Activated naive CD8-positive, alpha-beta T cell (primary cell): ENCODE measurements around the gene KRT76.

ENCODE experiments used
- H3K27ac Mint-ChIP-seq: one replicate; pipeline ENCODE4 v1.8.0; 2021; ENCODE audit warnings: mixed read lengths
- H3K27me3 Mint-ChIP-seq: one replicate; pipeline ENCODE4 v1.8.0; 2021; ENCODE audit warnings: mixed read lengths
- H3K36me3 Mint-ChIP-seq: one replicate; pipeline ENCODE4 v1.8.0; 2021; ENCODE audit warnings: mixed read lengths
- H3K4me1 Mint-ChIP-seq: one replicate; pipeline ENCODE4 v1.8.0; 2021; ENCODE audit warnings: low read depth, mixed read lengths
- H3K4me3 Mint-ChIP-seq: one replicate; pipeline ENCODE4 v1.8.0; 2021; ENCODE audit warnings: mild to moderate bottlenecking, mixed read lengths
- H3K9me3 Mint-ChIP-seq: one replicate; pipeline ENCODE4 v1.8.0; 2021; ENCODE audit warnings: low read depth, mixed read lengths

KRT76 gene

GRCh38 chr12:52729147-52729546, 48.0 kb downstream of the KRT76 start:
- H3K27me3 Mint-ChIP-seq, result no peaks in the 10 kb centered on the region
- no peak overlapping the region for H3K4me3 Mint-ChIP-seq
- H3K27ac Mint-ChIP-seq, result no peak overlapping the region
- H3K9me3 Mint-ChIP-seq, result no peaks in the 10 kb centered on the region
- no peaks in the 10 kb centered on the region for H3K36me3 Mint-ChIP-seq
- H3K4me1 Mint-ChIP-seq, result no peaks in the 10 kb centered on the region

GRCh38 chr12:52728374-52728773, 48.8 kb downstream of the KRT76 start:
- Mint-ChIP-seq H3K27me3 (no peaks in the 10 kb centered on the region), H3K4me3 (no peak overlapping the region), H3K4me1 (no peaks in the 10 kb centered on the region), H3K36me3 (no peaks in the 10 kb centered on the region), H3K27ac (no peak overlapping the region), H3K9me3 (no peaks in the 10 kb centered on the region)

DNA sequence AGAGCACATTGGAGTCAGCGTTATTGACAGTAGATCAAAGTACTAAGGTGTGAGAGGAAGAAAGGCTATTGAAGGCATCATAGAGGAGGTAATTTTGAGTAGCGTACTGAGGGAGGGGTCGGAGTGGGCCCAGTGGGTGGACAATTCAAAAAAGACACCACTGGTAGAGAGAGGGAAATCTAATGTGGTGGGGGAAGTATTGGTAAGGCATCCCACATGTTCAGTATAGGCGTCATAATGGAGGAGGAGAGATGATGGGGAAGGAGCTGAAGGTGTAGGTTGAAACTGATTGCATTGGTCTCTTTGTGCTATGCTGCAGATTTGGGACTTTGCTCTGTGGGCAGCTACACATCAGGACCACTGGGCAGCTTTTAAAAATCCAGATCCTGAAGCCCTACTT, 50.1 kb downstream of the KRT76 start:
- no peak overlapping the region for H3K27ac Mint-ChIP-seq
- H3K9me3 Mint-ChIP-seq, result no peaks in the 10 kb centered on the region
- no peaks in the 10 kb centered on the region for H3K27me3 Mint-ChIP-seq
- no peaks in the 10 kb centered on the region for H3K36me3 Mint-ChIP-seq
- no peaks in the 10 kb centered on the region for H3K4me1 Mint-ChIP-seq
- no peak overlapping the region for H3K4me3 Mint-ChIP-seq

- H3K27ac Mint-ChIP-seq, result no peak overlapping the region
- H3K4me1 Mint-ChIP-seq, result no peaks in the 10 kb centered on the region
- H3K9me3 Mint-ChIP-seq, result no peaks in the 10 kb centered on the region
- no peaks in the 10 kb centered on the region for H3K27me3 Mint-ChIP-seq
- no peaks in the 10 kb centered on the region for H3K36me3 Mint-ChIP-seq
- H3K4me3 Mint-ChIP-seq, result no peak overlapping the region
Observed at GRCh38 chr12:52726451-52726850, 50.7 kb downstream of the KRT76 start.

DNA sequence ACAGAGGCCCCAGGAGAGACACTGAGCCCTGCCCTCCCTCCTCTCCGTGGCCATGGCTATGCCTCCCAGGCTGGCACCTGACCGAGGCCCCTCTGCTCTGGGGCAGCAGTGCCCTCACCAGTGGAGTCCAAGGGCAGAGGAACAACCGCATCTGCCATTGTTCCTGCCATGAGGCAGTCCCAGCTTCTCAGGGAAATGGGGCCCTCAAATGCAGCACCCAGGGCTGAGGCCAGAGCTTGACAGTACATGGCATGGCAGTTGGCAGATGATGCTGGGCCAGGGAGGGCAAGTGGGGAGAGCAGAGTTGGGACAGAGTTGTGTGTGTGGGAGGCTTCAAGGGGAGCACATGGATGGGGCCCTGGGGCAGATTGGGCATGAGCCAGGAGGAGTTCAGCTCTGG, 52.8 kb downstream of the KRT76 start:
- no peaks in the 10 kb centered on the region for H3K4me1 Mint-ChIP-seq
- H3K27ac Mint-ChIP-seq, result no peak overlapping the region
- H3K36me3 Mint-ChIP-seq, result no peaks in the 10 kb centered on the region
- no peaks in the 10 kb centered on the region for H3K27me3 Mint-ChIP-seq
- no peak overlapping the region for H3K4me3 Mint-ChIP-seq
- H3K9me3 Mint-ChIP-seq, result no peaks in the 10 kb centered on the region

DNA sequence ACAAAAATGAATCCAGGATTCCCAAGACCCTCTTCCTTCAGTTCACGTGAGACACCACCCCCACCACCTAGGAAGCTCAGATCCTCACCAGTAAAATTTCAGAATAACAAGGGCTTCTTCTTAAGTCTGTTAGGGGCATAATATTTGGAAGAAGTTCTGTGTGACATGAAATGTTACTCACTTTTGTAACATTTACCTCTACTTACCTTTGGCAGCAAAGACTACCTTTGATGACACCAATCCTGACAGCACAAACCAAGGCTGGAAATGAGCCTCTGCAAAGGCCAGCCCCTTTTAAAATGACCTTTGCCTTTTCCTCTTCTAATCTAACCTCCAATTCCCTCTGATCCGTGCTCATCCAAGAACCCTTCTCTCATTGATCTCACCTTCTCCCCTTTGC, 54.5 kb downstream of the KRT76 start:
- Mint-ChIP-seq H3K9me3 (no peaks in the 10 kb centered on the region), H3K36me3 (no peaks in the 10 kb centered on the region), H3K4me3 (no peak overlapping the region), H3K27ac (no peak overlapping the region), H3K27me3 (no peaks in the 10 kb centered on the region), H3K4me1 (no peaks in the 10 kb centered on the region)

GRCh38 chr12:52721838-52722470, 55.2 kb downstream of the KRT76 start:
- Mint-ChIP-seq H3K36me3 (no peaks in the 10 kb centered on the region), H3K27me3 (no peaks in the 10 kb centered on the region), H3K27ac (no peak overlapping the region), H3K9me3 (no peaks in the 10 kb centered on the region), H3K4me3 (no peak overlapping the region), H3K4me1 (no peaks in the 10 kb centered on the region)

DNA sequence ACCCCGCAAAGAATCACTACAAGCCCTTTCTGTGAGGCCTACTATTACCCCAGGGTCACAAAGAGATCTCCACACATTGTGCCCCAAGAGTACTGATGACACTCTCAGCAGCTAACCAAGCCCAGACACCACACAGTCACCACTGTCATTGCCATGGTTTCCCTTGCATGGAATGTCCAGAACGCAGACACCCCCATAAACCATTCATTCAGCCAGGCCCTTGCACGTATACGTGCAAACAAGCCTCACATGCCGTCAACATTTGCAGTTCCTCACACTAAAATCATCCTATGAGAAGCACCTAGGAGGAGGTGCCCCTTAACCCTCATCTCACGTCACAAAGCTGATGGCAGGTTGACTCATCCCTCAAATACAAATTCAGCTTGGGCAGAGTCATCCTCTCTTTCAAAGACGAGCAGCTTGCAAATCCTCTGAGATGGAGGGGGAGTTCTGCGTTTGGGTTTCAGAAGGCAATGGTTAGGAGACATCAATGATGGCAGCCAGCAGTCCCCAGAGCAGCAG, 56.7 kb downstream of the KRT76 start:
- no peaks in the 10 kb centered on the region for H3K27me3 Mint-ChIP-seq
- no peaks in the 10 kb centered on the region for H3K9me3 Mint-ChIP-seq
- H3K27ac Mint-ChIP-seq, result no peak overlapping the region
- no peaks in the 10 kb centered on the region for H3K36me3 Mint-ChIP-seq
- H3K4me1 Mint-ChIP-seq, result no peaks in the 10 kb centered on the region
- H3K4me3 Mint-ChIP-seq, result no peak overlapping the region
